Tibial nerve (tissue), 4 donors: ENCODE data around the gene CHMP4B.

ENCODE experiments used
- EP300 ChIP-seq, 2 donors: sonication (generic); formaldehyde crosslinking; IDR thresholded peaks; one replicate each; pipeline ENCODE4 v1.6.1; 2017; ENCODE audit warnings: antibody characterized with exemption in 2 of 2, mild to moderate bottlenecking in 1 of 2
- POLR2A ChIP-seq, 2 donors: fragments of 450-650 bp; IDR thresholded peaks; one replicate each; pipeline ENCODE4 v1.6.1; 2017; ENCODE audit warnings: antibody characterized with exemption in 2 of 2, mild to moderate bottlenecking in 2 of 2, moderate library complexity in 2 of 2
- TF ChIP-seq, protein P1 (sequence below), 5 experiments: fragments of 200-600 bp in 3 of 5; fragments of 450-650 bp in 2 of 5; sonication (generic) in 3 of 5; IDR thresholded peaks; one replicate each; pipeline ENCODE4 v1.5.1; 2016 to 2019; ENCODE audit warnings: antibody characterized with exemption in 5 of 5, mild to moderate bottlenecking in 3 of 5, moderate library complexity in 2 of 5

DNA sequence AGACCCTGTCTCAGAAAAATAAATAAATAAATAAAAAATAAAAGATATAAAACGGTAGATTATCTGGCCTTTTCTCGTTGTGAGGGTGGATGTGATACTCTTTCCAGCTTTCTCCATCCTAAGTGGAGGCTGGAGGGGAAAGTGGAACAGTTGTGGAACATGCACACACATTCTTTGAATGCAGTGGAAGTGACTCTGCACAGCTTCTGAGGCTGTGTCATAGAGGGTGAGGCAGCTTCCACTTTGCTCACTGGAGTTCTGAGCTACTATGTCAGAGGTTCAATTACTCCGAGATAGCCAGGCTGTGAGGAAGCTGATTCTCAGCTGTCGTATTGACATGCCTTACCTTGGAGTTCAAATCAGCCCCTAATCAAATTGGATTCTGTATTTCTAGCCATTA is 82.2 kb downstream of the CHMP4B start:
- no peak for TF ChIP-seq POLR2A (IDR thresholded peaks at IDR 0.05)
- TF ChIP-seq, protein P1, sequence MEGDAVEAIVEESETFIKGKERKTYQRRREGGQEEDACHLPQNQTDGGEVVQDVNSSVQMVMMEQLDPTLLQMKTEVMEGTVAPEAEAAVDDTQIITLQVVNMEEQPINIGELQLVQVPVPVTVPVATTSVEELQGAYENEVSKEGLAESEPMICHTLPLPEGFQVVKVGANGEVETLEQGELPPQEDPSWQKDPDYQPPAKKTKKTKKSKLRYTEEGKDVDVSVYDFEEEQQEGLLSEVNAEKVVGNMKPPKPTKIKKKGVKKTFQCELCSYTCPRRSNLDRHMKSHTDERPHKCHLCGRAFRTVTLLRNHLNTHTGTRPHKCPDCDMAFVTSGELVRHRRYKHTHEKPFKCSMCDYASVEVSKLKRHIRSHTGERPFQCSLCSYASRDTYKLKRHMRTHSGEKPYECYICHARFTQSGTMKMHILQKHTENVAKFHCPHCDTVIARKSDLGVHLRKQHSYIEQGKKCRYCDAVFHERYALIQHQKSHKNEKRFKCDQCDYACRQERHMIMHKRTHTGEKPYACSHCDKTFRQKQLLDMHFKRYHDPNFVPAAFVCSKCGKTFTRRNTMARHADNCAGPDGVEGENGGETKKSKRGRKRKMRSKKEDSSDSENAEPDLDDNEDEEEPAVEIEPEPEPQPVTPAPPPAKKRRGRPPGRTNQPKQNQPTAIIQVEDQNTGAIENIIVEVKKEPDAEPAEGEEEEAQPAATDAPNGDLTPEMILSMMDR (IDR thresholded peaks at IDR 0.05): no peak
- no peak for TF ChIP-seq EP300 (IDR thresholded peaks at IDR 0.05)
